Fibroblast of the aortic adventitia (primary cell): ENCODE data around the gene PNLIPRP2. TPM values are rescaled to one million over a fixed set of nuclear protein-coding genes. Genes with fewer than 3 reads are reported as not detected.

ENCODE experiments used
- DNase-seq: peaks from one replicate; pipeline ENCODE4 v3.0.0-alpha.2; 2010; ENCODE audit warnings: low read depth
- H3K4me3 ChIP-seq: 2 replicates; pipeline ENCODE4 v1.5.1; 2011; ENCODE audit warnings: low read depth, mild to moderate bottlenecking, control low read depth, low read length, moderate library complexity
- CTCF ChIP-seq: IDR thresholded peaks from 2 replicates; pipeline ENCODE4 v1.5.1; 2011; ENCODE audit warnings: mild to moderate bottlenecking, low read length, control low read depth, inconsistent platforms; ENCODE audit not compliant: insufficient read depth
- total RNA-seq: library from RNA; depleted of rRNA; stranded (reverse); fragments of >200 nt; gene quantifications from 2 replicates; pipeline ENCODE4 v1.2.3, GENCODE V29; 2012; ENCODE audit warnings: low replicate concordance

The PNLIPRP2 gene
- total RNA-seq, 1 donor, result not detected

DNA sequence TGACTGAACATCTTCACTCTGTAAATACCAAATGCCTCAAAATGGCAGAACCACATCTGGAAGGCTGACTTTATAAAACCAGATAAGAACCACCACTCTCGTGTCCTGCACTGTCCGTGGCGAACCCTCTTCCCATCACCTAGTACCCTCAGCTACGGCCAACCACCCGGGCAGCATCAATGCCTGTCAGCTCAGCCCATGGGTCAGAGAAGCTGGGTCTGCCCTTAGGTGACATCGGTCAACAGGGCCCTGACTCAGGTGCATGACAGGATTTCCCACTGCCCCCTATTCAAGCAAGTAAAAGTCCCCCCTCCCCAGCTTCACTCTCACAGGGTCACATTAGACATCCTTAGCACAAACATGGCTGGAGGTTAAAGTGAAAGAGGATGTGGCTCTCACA is 65.1 kb downstream of the PNLIPRP2 start:
- no peak for TF ChIP-seq CTCF
- H3K4me3 ChIP-seq, result no peak overlapping the region
- no peak for DNase-seq

DNA sequence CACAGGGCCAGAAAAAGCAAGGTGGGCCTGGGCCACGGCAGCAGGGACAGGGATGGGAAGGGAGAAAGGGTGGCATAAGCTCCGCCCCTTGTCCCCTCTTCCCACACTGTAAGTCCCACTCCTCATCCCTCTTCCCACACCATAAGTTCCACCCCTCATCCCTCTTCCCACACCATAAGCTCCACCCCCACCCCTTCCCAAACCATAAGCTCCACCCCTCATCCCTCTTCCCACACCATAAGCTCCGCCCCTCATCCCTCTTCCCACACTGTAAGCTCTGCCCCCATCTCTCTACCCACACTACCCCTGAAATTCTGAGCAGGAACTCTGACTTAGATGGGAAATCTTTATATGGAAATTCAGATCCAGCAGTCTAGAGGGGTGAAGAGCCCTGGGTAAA is 65.9 kb downstream of the PNLIPRP2 start:
- TF ChIP-seq CTCF, result no peak
- H3K4me3 ChIP-seq, result no peak overlapping the region
- no peak for DNase-seq

DNA sequence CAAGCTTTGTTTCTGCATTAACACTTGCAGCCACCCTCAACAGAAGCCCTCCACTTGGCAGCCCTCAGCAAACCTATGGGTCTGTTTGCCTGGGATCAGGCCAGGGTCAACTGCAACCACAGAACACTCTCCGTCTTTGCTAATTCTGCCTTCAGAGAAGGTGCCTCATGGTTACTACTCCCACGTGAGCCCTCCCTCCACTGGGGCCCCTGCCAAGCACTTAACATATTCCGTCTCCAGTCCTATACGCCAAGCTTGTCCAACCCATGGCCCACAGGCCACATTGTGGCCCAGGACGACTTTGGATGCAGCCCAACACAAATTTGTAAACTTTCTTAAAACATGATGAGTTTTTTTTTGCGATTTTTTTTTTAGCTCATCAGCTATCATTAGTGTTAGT is 66.9 kb downstream of the PNLIPRP2 start:
- no peak overlapping the region for H3K4me3 ChIP-seq
- no peak for TF ChIP-seq CTCF
- DNase-seq, result no peak

DNA sequence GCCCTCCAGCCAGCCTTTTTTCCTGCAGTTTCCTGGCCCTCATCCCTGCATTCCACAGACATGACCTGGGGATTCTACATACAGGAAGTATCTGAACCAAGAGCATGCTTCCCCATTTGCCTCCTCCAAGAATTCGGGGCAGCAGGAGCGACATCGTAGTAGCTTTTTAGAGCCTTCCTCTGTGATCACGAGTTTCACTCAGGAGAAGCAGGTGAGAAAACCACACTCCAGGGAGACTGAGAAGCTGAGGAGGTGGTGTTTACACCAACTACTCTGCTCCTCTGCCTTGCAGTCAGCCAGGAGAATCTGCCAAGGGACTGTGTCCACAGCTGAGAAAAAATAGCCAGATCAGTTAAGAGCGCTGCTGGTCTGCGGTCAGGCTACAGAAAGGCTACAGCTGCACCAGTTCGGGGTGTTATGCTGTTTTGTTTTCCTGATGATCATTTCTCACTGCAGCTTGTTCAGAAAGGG is 67.5 kb downstream of the PNLIPRP2 start:
- DNase-seq, result peak; percentile 75
- TF ChIP-seq CTCF, result no peak
- H3K4me3 ChIP-seq, result peak overlapping the region; percentile 42

DNA sequence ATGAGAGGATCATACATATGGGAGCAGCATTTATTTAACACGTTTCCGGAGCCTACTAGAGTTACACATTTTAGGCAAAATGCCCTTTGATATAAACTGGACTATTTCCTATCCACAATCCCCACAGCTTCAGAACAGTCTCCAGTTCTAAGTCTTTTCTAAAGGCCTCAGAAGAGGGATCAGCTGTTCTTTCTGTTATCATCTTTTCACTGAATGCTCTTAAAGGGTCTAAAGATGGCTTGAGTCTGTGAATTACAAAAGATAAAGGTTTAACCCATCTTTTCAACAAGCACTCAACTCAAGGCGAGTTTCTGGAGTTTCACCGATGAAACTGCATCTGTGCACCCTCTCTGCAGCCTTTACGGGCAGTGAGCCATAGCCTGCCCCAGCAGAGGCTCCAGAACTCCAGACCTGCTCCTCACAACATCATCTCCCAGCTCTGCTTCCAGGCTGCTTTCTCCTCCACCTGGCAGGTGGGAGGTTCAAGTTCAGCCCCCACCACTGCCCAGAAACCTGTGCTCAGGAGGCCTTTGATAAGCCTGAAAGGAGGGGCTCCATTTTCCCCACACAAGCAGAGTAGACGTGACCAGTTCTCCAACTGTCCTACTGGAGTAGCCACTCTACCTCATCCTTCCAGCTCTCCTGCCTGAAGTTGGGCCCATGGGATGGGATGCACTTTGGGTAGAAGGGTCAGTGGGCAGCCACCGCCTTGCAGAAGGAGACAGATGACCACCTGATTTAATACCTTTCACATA is 68.2 kb downstream of the PNLIPRP2 start:
- H3K4me3 ChIP-seq, result no peak overlapping the region
- no peak for DNase-seq
- no peak for TF ChIP-seq CTCF

- TF ChIP-seq CTCF, result no peak
- no peak overlapping the region for H3K4me3 ChIP-seq
- DNase-seq, result no peak
Measured at GRCh38 chr10:116689744-116690143, 69.0 kb downstream of the PNLIPRP2 start.
